HepG2 (cell line): ENCODE results near the gene H6PD. TPM values are rescaled to one million over a fixed set of nuclear protein-coding genes. Genes with fewer than 3 reads are reported as not detected.

Source experiments
- ATAC-seq: fragments of 200-7000 bp; cut with Tn5 transposase; 3 replicates; pipeline ENCODE4 v1.9.1; 2020; ENCODE audit warnings: mild to moderate bottlenecking, moderate library complexity
- BruUV-seq: library from RNA; stranded (reverse); fragments of 400-500 nt; replicated peaks from 2 replicates; lab custom pipeline; 2021; lab: Mats Ljungman, UMichigan
- CTCF ChIA-PET: fragments of 300-600 bp; formaldehyde crosslinking; extraction: SDS; loops from one replicate; lab custom pipeline; 2021; ENCODE audit warnings: low total read pairs, inconsistent platforms, low intra/inter-chr PET ratio; lab: Yijun Ruan, JAX
- POLR2A ChIA-PET: fragments of 350-600 bp; sonication (Branson Sonifier 250); formaldehyde crosslinking; loops from one replicate; lab custom pipeline; 2020; ENCODE audit warnings: antibody characterized with exemption, inconsistent platforms; lab: Yijun Ruan, JAX
- DNase-seq: peaks from one replicate; pipeline ENCODE4 v3.0.0-alpha.2; 2015; ENCODE audit warnings: low spot score
- FAIRE-seq: peaks from 3 replicates; lab custom pipeline; 2011; peaks lifted over from hg19 to GRCh38; lab: Jason Lieb, UNC
- H2AFZ ChIP-seq: one replicate; pipeline ENCODE4 v1.6.1; 2011; ENCODE audit warnings: low read length, inconsistent platforms
- H3K27ac ChIP-seq: fragments of 300-600 bp; 3 replicates; pipeline ENCODE4 v1.8.0; 2011; ENCODE audit warnings: mixed run types, mild to moderate bottlenecking, mixed read lengths, low read length, inconsistent platforms; ENCODE audit not compliant: insufficient read depth; ENCODE audit errors: extremely low read length
- H3K27me3 ChIP-seq, 2 experiments: fragments of 200-600 bp in 1 of 2; 2 replicates in 1 of 2; 3 replicates in 1 of 2; pipeline versions ENCODE4 v1.6.0 to v1.8.0; 2011; ENCODE audit warnings: low read length in 2 of 2, mild to moderate bottlenecking in 2 of 2, moderate library complexity in 2 of 2, inconsistent platforms in 1 of 2; ENCODE audit not compliant: insufficient read depth in 2 of 2, control insufficient read depth in 1 of 2
- H3K36me3 ChIP-seq, 2 experiments: fragments of 200-600 bp in 1 of 2; replicated peaks in 1 of 2; 2 replicates in 1 of 2; 3 replicates in 1 of 2; pipeline versions ENCODE4 v1.5.1 to v1.8.0; 2011; ENCODE audit warnings: low read length in 2 of 2, inconsistent platforms in 1 of 2; ENCODE audit not compliant: insufficient read depth in 2 of 2, control insufficient read depth in 1 of 2
- H3K4me1 ChIP-seq: 2 replicates; pipeline ENCODE4 v1.5.1; 2012; ENCODE audit warnings: low read length, inconsistent platforms; ENCODE audit not compliant: insufficient read depth
- H3K4me2 ChIP-seq: 2 replicates; pipeline ENCODE4 v1.6.0; 2011; ENCODE audit warnings: low read depth, low read length, inconsistent platforms
- H3K4me3 ChIP-seq, 3 experiments: fragments of 200-600 bp in 1 of 3; sonication (generic), shearing (Covaris generic) in 1 of 3; replicated peaks in 1 of 3; 2 replicates each; pipeline ENCODE4 v1.5.1; 2011 to 2016; ENCODE audit warnings: low read length in 3 of 3, inconsistent platforms in 2 of 3, low read depth in 2 of 3, mild to moderate bottlenecking in 2 of 3, control low read depth in 1 of 3, mixed read lengths in 1 of 3; ENCODE audit not compliant: insufficient read depth in 1 of 3
- H3K79me2 ChIP-seq: one replicate; pipeline ENCODE4 v1.6.1; 2011; ENCODE audit warnings: low read length, inconsistent platforms; ENCODE audit not compliant: insufficient read depth
- H3K9ac ChIP-seq: 2 replicates; pipeline ENCODE4 v1.6.0; 2011; ENCODE audit warnings: mild to moderate bottlenecking, low read depth, low read length, inconsistent platforms; ENCODE audit not compliant: insufficient read depth
- H3K9me3 ChIP-seq: 2 replicates; pipeline ENCODE4 v1.5.1; 2012; ENCODE audit warnings: mild to moderate bottlenecking, low read length
- H4K20me1 ChIP-seq: 2 replicates; pipeline ENCODE4 v1.6.0; 2011; ENCODE audit warnings: inconsistent platforms, mild to moderate bottlenecking, low read length, moderate library complexity; ENCODE audit not compliant: insufficient read depth
- FOXP1 ChIP-seq, 2 experiments: fragments of 450-650 bp in 1 of 2; IDR thresholded peaks; 2 replicates each; pipeline ENCODE4 v1.6.1; 2017 to 2018; ENCODE audit warnings: antibody characterized with exemption in 1 of 2
- RFX1 ChIP-seq: fragments of 450-650 bp; IDR thresholded peaks from 2 replicates; pipeline ENCODE4 v1.6.1; 2017
- STAG1 ChIP-seq: sonication (generic); formaldehyde crosslinking; IDR thresholded peaks from 2 replicates; pipeline ENCODE4 v1.4.0; 2020; ENCODE audit warnings: missing genetic modification reagents
- TBX3 ChIP-seq: fragments of 450-650 bp; IDR thresholded peaks from 2 replicates; pipeline ENCODE4 v1.6.1; 2017; ENCODE audit warnings: antibody characterized with exemption, mild to moderate bottlenecking, inconsistent platforms, borderline replicate concordance
- ZNF646 ChIP-seq: sonication (generic); formaldehyde crosslinking; IDR thresholded peaks from 2 replicates; pipeline ENCODE4 v1.9.0; 2021; ENCODE audit warnings: mild to moderate bottlenecking, missing genetic modification reagents
- WGBS: methylation state at CpG from one replicate; pipeline ENCODE4 v1.1.6; 2017; ENCODE audit warnings: low lambda C conversion rate; 5-methylcytosine and 5-hydroxymethylcytosine counted together
- in situ Hi-C: cut with HindIII; loops from 2 replicates; pipeline ENCODE4 v1.10.0; 2017; ENCODE audit warnings: low pct_unique_long_range_greater_than_20kb; ENCODE audit not compliant: extremely low pct_ligation_motif_present
- intact Hi-C: fragments of 100-400 bp; cut with micrococcal nuclease; formaldehyde crosslinking; loops from one replicate; pipeline ENCODE4 v1.10.0; 2022; ENCODE audit not compliant: unreplicated experiment
- polyA plus RNA-seq, 8 experiments: library from polyadenylated mRNA; depleted of rRNA in 3 of 8; stranded (reverse) in 7 of 8; unstranded in 1 of 8; fragments of >200 nt; fragmentation: Illumina TruSeq in 4 of 8; extraction: Trizol in 4 of 8; gene quantifications; 2 replicates each; pipeline versions ENCODE4 v1.2.1 to v1.2.3, GENCODE V29; 2011 to 2016; ENCODE audit warnings: low read depth in 4 of 8, missing spikeins in 1 of 8, mixed read lengths in 1 of 8; ENCODE audit not compliant: insufficient read depth in 1 of 8
- total RNA-seq, 5 experiments: library from RNA; depleted of rRNA; stranded (reverse); fragments of >200 nt; fragmentation: Illumina TruSeq; extraction: Trizol; gene quantifications; 2 replicates each; pipeline ENCODE4 v1.2.3, GENCODE V29; 2016; ENCODE audit warnings: low read depth in 1 of 5

The H6PD gene
- total and polyA plus RNA-seq, 2 of the 13 experiments (the other 11 are each of a cell fraction or from before 2014, with no cell fraction given), result 9.3 to 14.1 TPM

GRCh38 chr1:9260059-9260766, 25.6 kb downstream of the H6PD start:
- DNase-seq, result no peak
- 93% methylated on average over 20 of the region's 20 CpGs for WGBS

More at GRCh38 chr1:9260059-9260766, 25.6 kb downstream of the H6PD start:
- Histone ChIP-seq H3K9ac (no peak overlapping the region), H3K4me1 (no peaks in the 10 kb centered on the region), H3K36me3 (peaks cover 3 to 9% of the 10 kb centered on the region in 2 experiments; a peak in 3 of 5 replicates), H3K79me2 (peaks cover 23% of the 10 kb centered on the region), H3K4me2 (no peak overlapping the region), H3K27me3 (no peaks in the 10 kb centered on the region), H4K20me1 (no peaks in the 10 kb centered on the region), H3K9me3 (no peaks in the 10 kb centered on the region), H3K27ac (no peak overlapping the region), H2AFZ (no peak overlapping the region), H3K4me3 (no peak overlapping the region)
- intact Hi-C loops, result no loop called here
- FAIRE-seq (peak; percentile 60), ATAC-seq (no peak)
- ChIA-PET POLR2A (no interaction called here), CTCF (no interaction called here)
- no TSS peak for BruUV-seq
- in situ Hi-C loops, result no loop called here
- TF ChIP-seq FOXP1 (IDR thresholded peaks at IDR 0.05), result peak; percentile 77; the same call in 1 of the 2 replicates
- TF ChIP-seq FOXP1 (CRISPR knock-in tag; IDR thresholded peaks at IDR 0.05), result no peak
- TF ChIP-seq RFX1, result peak; percentile 65
- TF ChIP-seq TBX3, result peak; percentile 59; the same call in 1 of the 2 replicates
- TF ChIP-seq ZNF646 (CRISPR knock-in tag), result peak; percentile 70; the same call in 1 of the 2 replicates
- TF ChIP-seq STAG1 (CRISPR knock-in tag), result no peak
